Measurements from ENCODE around the gene ZNF367.
"Not testable (repeated sequence)": the region's sequence is repeated elsewhere in the genome, so short reads cannot be mapped to it uniquely, and the experiment has no call there.

ZNF367 gene

DNA sequence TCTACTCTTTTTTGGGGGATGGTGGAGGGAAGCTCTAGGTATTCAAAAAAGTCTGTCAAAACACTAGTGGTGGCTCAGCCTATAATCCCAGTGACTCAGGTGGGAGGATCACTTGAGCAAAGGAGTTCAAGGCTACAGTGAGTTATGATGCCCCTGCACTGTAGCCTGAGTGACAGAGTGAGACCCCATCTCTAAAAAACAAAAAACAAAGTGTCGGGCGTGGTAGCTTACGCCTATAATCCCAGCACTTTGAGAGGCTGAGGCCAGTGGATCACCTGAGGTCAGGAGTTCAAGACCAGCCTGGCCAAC lies 18.9 kb downstream of the ZNF367 start:
- no peak for DNase-seq (ENCODE audit: low spot score)

DNA sequence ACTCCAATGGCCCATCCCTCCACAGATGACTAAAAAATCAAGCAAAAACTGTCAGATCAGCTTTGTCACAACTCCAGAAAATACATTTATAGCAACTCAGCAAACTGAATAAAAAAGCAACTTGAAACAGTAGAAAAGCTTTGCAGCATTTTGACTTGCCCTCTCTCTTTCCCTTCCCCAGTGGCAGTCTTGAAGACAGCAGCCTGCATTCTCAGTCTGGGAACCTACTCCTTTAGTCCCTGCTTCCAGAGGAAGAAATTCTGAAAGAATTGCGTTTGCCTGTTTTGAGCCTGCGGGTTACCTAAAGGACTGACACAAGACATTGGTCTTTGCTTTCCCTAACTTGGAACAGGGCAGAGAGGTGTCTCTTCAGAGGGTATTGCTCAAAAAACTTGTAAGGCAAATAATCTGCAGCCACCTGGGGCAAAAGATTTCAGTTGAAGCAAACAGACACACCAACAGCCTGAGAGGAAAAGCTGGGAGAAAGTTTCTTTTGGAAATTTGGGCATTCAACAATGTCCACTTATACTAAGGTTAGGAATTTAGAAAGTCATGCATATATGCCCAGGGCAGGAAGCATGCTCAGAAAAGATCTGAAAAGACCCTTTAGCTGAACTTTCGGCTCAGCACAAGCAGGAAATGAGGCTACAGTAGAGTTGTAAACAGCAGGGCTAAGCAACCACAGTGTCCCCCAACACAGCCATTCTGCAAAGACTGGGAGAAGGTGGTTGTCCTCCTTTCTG lies 19.4 kb downstream of the ZNF367 start:
- DNase-seq (ENCODE audit: low spot score), result peak; percentile 20

DNA sequence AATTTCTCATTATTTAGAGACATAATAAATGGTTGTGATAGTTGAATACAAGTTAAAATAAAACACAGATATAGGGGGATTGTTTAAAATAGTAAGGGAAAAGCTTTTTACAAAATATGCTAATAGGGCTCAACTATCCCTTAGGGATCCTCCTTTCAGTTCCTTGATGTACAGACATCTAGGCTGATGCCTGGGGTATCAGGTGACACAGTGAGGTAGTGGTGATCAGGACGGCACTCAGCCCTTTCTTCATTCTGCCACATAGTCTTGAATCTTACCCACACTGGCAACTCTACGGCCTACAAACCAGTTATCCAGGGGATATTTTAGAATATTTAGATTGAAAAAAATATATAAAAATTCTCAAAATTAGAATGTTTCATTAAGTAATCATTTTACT lies 22.2 kb downstream of the ZNF367 start:
- DNase-seq (ENCODE audit: low spot score), result no peak

DNA sequence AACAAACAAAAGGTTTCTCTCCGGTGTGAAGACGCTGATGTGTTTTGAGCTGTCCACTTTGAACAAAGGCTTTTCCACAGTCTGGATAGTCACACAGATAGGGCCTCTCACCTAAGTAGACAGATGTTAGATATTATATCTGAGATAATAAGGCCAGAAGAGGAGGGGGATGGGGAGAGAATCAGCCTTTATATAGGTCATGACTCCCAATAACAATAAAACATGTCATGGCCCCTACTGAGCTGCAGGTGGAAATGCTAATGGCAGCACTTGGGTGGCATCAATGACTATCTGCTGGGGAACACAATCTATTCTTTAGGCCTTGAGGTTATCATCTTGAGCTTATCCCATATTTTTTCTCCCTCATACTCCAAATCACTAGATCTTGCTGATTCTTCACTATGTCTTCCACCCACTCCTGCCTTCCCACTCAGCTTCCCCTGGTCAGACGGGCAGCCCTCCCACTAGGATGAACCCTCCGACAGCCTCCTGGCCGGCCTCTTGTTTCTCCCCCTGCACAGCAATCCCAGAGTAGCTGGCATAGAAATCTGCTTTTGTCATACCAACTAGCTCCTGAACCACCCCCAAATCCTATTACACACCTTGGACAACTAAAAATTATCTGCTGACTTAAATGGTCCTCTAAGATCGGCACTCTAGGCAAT lies 23.2 kb downstream of the ZNF367 start:
- no peak for DNase-seq (ENCODE audit: low spot score)

DNA sequence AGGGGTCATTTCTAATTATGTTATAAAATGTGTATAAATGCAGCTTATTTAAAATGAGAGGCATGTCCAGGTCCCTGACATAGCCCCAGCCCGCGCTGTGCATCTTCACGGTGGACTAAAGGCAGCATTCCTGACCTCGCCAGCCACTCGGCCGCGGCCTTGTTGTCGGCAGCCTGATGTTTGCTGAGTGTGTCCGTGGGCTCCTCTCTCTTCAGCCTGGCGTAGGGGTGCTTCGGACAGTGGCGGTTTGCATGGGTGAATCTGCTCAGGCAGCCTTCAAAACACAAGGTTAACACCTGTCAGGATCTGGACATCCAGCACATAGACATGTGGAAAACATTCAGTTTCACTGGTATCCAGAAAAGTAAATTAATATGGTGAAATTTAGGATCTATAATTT lies 25.9 kb downstream of the ZNF367 start:
- DNase-seq (ENCODE audit: low spot score), result no peak

DNA sequence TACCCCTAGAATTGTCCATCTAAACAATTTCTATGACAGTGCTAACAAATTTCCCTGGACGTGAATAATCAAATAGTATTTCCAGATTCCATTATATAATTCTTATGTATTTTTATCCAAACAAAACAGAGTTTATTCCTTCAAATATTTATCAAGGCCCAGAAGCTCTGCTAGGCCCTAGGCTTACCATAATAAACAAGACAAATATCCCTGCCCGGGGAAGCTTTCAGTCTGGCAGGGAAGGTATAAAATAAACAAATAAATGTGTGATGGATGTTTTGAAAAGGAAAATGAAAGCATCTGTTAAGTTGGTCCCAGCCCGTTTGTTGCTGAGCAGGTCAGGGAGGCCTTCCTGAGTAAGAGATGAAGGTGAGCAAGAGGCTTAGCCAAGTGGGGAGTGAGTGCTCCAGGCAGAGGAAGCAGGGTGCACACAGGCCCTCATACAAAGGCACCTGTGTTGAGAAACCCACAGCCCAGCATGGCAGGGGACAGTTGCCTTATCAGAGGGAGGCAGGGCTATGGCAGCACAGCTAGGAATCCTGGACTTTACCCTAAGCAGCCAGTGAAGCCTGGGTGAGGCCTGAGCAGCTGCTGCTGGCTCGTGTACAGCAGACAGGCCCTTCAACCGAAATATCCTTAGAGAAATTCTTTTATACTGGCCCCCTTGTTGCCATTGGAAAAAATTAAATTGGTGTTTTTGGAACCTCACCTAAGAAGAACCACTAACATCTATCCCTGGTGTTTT lies 27.0 kb downstream of the ZNF367 start:
- no peak for DNase-seq (ENCODE audit: low spot score)

DNA sequence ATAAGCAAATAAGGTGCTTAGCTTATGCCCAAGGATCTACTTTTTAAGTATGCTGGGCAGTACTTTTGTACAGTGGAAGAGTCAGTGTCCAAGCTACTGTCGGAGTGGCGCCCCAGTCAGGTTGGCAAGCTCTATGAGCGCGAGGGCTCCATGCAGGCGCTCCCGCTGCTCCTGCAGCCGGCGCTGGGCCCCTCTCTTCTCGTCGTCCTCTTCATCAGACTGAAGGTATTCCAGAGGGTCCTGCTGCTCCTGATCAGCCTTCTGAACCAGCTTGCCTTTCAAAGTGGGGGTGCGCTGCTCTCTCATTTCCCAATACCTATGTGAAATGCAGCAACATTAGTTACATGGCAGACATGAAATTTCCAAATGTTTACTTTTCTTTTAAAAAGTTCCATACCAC lies 30.0 kb downstream of the ZNF367 start:
- no peak for DNase-seq (ENCODE audit: low spot score)

DNA sequence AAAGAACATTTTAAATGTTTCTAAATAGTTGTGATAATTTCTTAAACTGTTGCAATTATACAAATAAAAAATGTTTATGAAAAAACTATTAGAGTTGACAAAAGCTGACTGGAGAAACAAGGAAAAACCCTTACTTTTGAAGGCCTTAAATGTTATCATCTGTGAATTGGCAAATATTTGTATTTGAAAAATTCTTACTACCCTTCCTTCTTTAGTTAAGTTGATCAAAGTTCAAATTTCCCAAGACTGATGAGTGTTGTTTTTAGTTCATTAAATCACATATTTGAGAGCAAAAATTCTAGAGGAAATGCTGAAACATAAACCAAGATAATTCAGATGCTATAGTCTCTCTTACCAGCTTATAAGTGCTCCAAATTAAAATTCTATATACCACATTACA lies 32.0 kb downstream of the ZNF367 start:
- no peak for DNase-seq (ENCODE audit: low spot score)

DNA sequence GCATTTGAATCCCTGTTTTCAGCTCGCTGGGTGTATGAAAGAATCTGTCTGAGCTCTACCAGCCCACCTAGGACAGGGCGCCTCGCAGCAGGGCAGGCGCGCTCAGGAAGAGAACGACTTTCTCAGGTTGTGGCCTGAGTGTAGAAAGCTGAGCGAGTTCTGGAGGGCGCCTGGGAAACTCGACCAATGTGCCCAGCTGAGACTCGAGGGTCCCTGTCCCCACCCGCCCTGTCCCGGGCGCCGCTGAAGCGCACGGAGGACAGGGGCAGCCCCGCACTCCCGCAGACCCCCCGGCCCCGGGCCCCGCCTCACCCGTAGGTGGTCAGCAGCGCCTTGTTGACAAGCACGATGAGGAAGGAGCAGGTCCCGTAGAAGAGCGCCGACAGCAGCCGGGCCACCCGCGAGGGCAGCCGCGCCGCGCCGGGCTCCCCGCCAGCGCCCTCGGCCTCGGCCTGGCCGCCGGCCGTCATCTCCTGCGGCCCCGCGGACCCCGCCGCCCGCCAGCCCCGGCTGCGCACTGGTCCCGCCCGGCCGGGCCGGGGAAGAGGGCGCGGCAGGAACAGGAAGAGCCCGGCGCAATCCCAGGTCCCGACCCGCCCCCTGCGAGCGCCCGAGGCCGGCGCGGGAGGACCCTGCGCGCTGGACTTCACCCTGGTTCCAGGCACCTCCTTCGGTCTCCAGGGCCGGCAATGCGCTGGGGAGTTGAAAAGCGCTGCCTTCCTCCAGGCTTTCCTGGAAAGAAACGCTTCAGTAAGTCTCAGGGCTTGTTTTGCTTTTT lies 34.8 kb downstream of the ZNF367 start, which contains the start of gene SLC35D2:
TSS of gene SLC35D2 (minus strand) at position 547 of the 778 bp plus-strand sequence. CDS start at position 470, 77 bp downstream.
- DNase-seq (ENCODE audit: low spot score), result peak; percentile 40

DNA sequence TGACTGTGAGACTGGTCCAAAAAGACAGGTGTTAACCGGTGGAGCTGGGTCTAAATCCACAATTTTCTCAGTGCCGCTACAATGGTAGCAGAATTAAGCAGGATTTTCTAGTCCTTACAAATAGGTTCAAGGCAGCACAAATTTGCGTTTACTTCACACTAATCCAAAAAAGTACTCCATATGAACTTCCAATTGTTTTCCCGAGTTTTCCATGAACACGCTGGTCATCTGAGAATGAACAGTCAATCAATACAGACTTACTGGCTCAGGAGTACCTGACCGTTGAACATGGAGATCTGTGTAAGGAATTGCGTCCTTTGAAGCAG lies 35.4 kb downstream of the ZNF367 start:
- DNase-seq (ENCODE audit: low spot score), result peak; percentile 36

DNA sequence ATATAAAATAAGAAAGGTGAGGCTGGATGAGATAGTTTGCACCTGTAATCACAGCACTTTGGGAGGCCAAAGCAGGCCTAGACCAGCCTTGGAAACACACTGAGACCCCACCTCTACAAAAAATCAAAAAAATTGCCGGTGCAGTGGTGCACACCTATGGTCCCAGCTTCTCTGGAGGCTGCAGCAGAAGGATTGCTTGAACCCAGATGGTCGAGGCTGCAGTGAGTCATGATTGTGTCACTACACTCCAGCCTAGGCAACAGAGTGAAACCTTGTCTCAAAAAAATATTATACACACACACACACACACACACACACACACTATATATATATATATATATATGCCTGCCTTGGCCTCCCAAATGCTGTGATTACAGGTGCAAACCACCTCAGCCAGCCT lies 36.0 kb downstream of the ZNF367 start:
- DNase-seq (ENCODE audit: low spot score), result no peak

DNA sequence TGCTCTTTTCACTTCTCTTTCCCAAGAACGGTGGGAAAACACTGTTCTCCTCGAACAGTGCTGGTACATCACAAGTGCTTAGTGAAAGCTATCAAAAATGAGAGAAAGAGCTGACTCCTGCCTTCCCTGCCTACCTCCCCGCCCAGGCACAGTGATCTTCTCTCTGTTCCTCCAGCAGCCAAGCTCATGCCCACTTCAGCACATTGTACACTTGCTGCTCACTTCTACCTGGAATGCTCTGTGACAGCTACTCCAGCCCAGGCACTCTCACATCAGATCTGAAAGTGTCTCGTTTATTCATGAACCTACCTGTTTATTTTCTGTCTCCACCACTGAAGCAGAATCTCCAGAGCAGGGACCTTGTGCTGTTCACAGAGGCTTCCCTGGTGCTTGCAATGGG lies 36.5 kb downstream of the ZNF367 start:
- no peak for DNase-seq (ENCODE audit: low spot score)

DNA sequence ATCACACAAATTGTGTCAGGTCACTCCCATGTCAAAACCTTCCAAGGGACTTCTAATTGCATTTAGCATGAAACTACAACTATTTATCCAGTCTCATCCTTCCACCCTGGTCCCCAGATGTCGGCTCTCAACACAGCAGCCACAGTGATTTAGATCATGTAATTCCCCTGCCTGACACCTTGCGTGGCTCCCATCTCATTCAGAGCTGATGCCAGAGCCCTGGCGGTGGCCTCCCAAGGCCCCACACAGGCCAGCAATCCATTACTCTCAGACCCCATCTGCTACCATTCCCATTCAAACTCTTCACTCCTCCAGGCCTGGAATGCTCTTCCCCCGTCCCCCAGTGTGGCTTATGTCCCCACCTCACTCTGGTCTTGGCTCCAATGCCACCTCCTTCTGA lies 37.0 kb downstream of the ZNF367 start:
- no peak for DNase-seq (ENCODE audit: low spot score)

DNA sequence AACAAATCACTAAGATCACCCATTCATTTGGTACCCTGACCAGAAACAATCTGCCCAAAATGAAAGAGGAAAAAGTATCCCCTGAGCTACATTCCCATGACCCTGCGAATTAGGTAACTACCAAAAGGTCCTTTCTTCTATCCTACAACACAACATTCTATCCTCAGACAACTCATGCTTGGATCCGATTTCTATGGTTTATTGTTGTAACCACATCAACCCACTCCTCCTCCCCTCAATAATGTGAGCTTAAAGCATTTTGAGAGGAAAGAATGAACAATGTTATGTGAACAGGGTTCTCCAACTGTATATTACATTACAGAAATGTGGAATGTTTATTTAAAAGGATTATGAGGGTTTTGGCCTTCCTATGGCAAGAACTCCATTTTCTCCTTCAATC lies 38.7 kb downstream of the ZNF367 start:
- DNase-seq (ENCODE audit: low spot score), result no peak

DNA sequence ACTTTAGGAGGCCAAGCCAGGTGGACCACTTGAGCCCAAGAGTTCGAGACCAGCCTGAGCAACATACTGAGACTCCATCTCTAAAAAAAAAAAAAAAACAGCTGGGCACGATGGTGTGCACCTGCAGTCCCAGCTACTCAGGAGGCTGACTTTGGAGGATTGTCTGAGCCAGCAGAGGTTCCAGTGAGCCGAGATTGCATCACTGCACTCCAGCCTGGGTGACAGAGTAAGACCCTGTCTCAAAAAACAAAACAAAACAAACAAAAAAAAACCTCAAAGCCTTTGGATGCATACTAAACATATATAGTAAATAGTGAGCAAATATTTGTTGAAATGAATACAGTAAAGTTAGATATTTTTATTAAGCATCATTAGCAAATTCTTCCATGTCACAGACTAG lies 40.0 kb downstream of the ZNF367 start:
- DNase-seq (ENCODE audit: low spot score), result no peak

DNA sequence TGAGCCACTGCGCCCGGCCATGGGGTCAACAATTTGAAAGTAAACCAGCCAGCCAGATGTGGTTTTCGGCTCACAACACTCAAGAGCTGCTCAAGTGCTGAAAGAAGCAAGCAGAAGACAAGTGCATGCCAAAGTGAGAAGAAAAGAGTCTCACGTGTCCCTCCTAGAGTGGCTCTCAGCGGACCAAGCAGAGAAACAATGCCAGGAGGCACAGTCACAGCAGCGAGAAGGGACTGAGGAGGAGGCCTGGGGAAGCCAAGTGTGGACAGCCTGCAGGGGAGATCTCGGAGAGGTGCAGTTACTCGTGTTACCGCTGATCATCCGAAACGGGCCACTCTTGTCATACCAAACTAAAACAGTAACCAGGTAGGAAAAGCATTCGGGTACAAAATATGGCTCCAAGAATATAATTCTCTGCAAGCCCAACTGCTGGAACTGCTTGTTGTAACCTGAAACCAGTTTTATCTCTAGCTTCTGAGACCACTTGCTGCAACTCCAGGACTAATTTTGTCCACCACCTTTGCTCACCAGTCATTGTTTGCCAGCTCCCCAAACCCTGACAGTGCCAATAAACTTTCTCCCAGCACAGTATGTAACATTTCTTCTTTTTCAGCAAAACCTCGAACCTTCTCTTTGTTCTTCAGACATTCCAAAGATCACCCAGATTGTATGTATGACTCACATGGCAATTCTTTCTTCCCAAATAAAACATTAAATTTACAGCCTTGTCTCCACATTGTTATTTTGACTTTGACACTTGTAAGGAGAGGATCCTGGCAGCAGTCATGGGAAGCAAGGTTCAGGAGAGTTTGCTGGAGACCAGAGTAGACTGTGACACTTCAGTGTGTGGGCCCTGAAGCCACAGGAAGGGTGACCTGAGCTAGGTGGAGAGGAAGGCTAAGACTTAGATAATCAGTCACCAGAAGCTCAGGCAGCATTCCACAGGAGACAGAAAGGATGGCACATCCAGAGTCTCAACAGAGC lies 41.0 kb downstream of the ZNF367 start:
- no peak for DNase-seq (ENCODE audit: low spot score)

DNA sequence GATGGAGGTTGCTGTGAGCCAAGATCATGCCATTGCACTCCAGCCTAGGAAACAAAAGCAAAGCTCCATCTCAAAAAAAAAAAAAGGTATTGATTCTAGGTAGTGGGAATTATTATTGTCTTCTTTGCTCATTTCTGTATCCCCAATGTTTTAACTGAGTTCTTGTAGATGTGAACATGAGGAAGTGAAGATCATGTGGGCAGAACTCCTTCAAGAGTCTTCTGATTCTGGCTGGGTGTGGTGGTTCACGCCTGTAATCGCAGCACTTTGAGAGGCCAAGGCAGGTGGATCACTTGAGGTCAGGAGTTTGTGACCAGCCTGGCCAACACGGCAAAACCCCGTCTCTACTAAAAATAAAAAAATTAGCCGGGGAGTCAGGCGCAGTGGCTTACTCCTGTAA lies 42.7 kb downstream of the ZNF367 start:
- not testable (repeated sequence) for DNase-seq (ENCODE audit: low spot score)

DNA sequence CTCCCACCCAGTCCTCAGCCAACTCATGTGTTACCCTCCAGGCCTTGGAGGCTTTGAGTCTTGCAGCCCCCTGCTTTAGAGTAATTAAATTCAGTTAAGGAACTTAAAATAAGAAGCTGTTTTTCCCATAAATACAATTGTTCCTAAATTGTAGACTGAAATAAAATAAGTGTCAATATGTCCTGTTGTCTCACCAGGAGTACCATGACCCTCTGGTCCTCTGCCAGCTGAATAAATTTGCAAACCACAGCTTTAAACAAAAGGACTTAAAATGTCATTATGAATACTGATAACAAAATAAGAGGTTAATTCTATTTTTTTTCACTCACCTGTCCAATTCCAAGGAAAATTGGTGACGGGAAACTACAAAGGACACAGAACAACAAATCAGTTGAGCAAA lies 50.2 kb downstream of the ZNF367 start:
- DNase-seq (ENCODE audit: low spot score), result no peak

DNA sequence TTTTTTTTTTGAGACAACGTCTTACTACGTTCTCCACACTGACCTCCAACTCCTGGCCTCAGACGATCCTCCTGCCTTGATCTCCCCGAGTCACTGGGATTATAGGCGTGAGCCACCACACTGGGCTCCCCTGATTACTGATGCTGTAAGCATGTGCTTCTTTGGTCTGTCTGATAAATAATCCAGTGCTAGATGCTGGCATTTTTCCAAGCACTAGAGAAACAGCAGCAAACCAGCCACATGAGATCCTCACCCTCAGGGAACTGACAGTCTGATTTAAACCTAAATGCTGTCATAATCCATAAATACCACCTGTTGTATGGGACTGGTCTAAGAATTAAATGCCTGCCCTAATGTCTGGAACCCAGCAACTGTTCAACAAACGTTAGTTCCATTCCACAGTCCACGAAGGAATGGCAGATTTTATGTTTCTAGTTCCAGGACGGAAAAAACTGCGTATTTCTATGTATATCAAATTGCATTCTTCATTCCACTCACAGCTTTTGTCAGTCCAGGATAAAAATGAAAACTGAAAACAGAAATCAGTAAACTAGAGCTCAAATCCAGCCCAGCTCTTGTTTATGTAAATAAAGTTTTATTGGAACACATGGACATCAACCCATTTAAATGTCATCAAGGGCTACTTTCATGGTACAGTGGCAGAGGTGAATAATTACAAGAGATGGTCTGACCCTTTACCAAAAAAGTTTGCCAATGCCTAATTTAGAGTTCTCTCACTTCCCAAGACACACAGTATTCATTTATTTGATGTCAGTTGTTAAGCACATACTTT lies 54.8 kb downstream of the ZNF367 start:
- no peak for DNase-seq (ENCODE audit: low spot score)

DNA sequence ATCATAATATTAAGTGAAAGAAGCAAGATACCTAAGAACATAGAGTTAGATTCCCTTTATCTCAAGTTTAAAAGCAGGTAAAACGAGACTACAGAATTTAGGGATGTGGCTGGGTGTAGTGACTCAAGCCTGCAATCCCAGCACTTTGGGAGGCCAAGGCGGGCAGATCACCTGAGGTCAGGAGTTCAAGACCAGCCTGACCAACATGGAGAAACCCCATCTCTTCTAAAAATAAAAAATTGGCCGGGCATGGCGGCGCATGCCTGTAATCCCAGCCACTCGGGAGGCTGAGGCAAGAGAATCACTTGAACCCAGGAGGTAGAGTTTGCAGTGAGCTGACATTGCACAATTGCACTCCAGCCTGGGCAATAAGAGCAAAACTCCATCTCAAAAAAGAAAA lies 56.1 kb downstream of the ZNF367 start:
- DNase-seq (ENCODE audit: low spot score), result not testable (repeated sequence)

DNA sequence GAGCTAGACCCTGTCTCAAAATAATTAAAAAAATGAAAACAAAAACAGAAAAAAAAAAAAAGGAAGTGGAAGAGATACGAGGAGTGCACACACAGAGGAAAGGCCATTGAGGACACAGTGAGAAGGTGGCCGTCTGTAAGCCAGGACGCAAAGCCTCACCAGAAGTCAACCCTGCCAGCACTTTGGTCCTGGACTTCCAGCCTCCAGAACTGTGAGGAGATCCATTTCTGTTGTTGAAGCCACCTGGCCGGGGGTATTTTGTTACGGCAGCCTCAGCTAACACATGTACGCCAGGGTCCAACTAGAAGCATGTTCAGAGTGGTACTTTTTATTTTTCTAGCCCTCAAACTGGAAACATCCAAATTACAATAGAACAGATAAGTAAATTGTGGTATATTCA lies 56.5 kb downstream of the ZNF367 start:
- DNase-seq (ENCODE audit: low spot score), result no peak
